Neuronal stem cell (in vitro differentiated cells): ENCODE data around the gene RORC.
"Not testable (repeated sequence)": the region's sequence is repeated elsewhere in the genome, so short reads cannot be mapped to it uniquely, and the experiment has no call there.

ENCODE experiments used
- DNase-seq: peaks from one replicate; pipeline ENCODE4 v3.0.0-alpha.2; 2013; ENCODE audit warnings: low spot score
- H2AFZ ChIP-seq: one replicate; pipeline ENCODE4 v1.6.1; 2013; ENCODE audit warnings: mild to moderate bottlenecking, low read length, inconsistent platforms
- H2AK5ac ChIP-seq: 2 replicates; pipeline ENCODE4 v1.6.1; 2013; ENCODE audit warnings: low read depth, mild to moderate bottlenecking, inconsistent platforms, low read length, moderate library complexity, mixed read lengths
- H2BK120ac ChIP-seq: 2 replicates; pipeline ENCODE4 v1.6.1; 2013; ENCODE audit warnings: low read depth, mild to moderate bottlenecking, inconsistent platforms, low read length, moderate library complexity, mixed read lengths
- H2BK12ac ChIP-seq: one replicate; pipeline ENCODE4 v1.6.1; 2013; ENCODE audit warnings: low read length, inconsistent platforms
- H2BK15ac ChIP-seq: 2 replicates; pipeline ENCODE4 v1.6.1; 2013; ENCODE audit warnings: mild to moderate bottlenecking, low read length, inconsistent platforms, mixed read lengths
- H2BK5ac ChIP-seq: one replicate; pipeline ENCODE4 v1.6.1; 2013; ENCODE audit warnings: inconsistent platforms, mild to moderate bottlenecking, low read length, moderate library complexity
- H3K14ac ChIP-seq: one replicate; pipeline ENCODE4 v1.6.1; 2013; ENCODE audit warnings: low read length, inconsistent platforms
- H3K18ac ChIP-seq: 2 replicates; pipeline ENCODE4 v1.6.1; 2013; ENCODE audit warnings: low read length, inconsistent platforms
- H3K23ac ChIP-seq: 2 replicates; pipeline ENCODE4 v1.6.1; 2013; ENCODE audit warnings: low read depth, mild to moderate bottlenecking, mixed read lengths, low read length, inconsistent platforms; ENCODE audit not compliant: poor library complexity
- H3K27ac ChIP-seq: replicated peaks from 3 replicates; pipeline ENCODE4 v1.5.1; 2013; ENCODE audit warnings: low read length, inconsistent platforms
- H3K27me3 ChIP-seq, 3 experiments: 2 replicates each; pipeline ENCODE4 v1.6.1; 2013; ENCODE audit warnings: low read length in 3 of 3, mild to moderate bottlenecking in 2 of 3, inconsistent platforms in 1 of 3, low read depth in 1 of 3, mixed read lengths in 1 of 3, moderate library complexity in 1 of 3; ENCODE audit not compliant: control insufficient read depth in 3 of 3, insufficient read depth in 3 of 3
- H3K36me3 ChIP-seq, 2 donors: replicated peaks in 1 of 2; 2 replicates each; pipeline ENCODE4 v1.6.1; 2013; ENCODE audit warnings: low read length in 2 of 2; ENCODE audit not compliant: control insufficient read depth in 2 of 2, insufficient read depth in 2 of 2
- H3K4ac ChIP-seq: 2 replicates; pipeline ENCODE4 v1.6.1; 2013; ENCODE audit warnings: inconsistent platforms, mild to moderate bottlenecking, low read length, moderate library complexity
- H3K4me1 ChIP-seq, 2 donors: 1 replicate in 1 of 2; 2 replicates in 1 of 2; pipeline ENCODE4 v1.6.1; 2013; ENCODE audit warnings: low read length in 2 of 2, low read depth in 1 of 2; ENCODE audit not compliant: control insufficient read depth in 2 of 2, insufficient read depth in 1 of 2
- H3K4me2 ChIP-seq: one replicate; pipeline ENCODE4 v1.6.1; 2013; ENCODE audit warnings: mild to moderate bottlenecking, low read length, inconsistent platforms; ENCODE audit not compliant: insufficient read depth, poor library complexity, severe bottlenecking
- H3K4me3 ChIP-seq, 2 donors: 2 replicates each; pipeline ENCODE4 v1.5.1; 2013; ENCODE audit warnings: low read length in 2 of 2, mild to moderate bottlenecking in 2 of 2, inconsistent platforms in 1 of 2, moderate library complexity in 1 of 2
- H3K79me1 ChIP-seq: one replicate; pipeline ENCODE4 v1.6.1; 2013; ENCODE audit warnings: low read depth, mild to moderate bottlenecking, inconsistent platforms, low read length, moderate library complexity
- H3K9ac ChIP-seq: one replicate; pipeline ENCODE4 v1.6.1; 2013; ENCODE audit warnings: mild to moderate bottlenecking, low read depth, low read length, inconsistent platforms; ENCODE audit not compliant: poor library complexity
- H3K9me3 ChIP-seq, 2 donors: replicated peaks in 1 of 2; 2 replicates each; pipeline versions ENCODE3 to v1.6.1; 2013; ENCODE audit warnings: low read length in 2 of 2, mild to moderate bottlenecking in 2 of 2, inconsistent platforms in 1 of 2, low read depth in 1 of 2, mixed read lengths in 1 of 2, moderate library complexity in 1 of 2; ENCODE audit not compliant: control insufficient read depth in 2 of 2, insufficient read depth in 1 of 2
- H4K8ac ChIP-seq: one replicate; pipeline ENCODE4 v1.6.1; 2013; ENCODE audit warnings: low read depth, mild to moderate bottlenecking, inconsistent platforms, low read length, moderate library complexity
- H4K91ac ChIP-seq: one replicate; pipeline ENCODE4 v1.6.1; 2013; ENCODE audit warnings: low read length, low read depth, mild to moderate bottlenecking, inconsistent platforms; ENCODE audit not compliant: poor library complexity
- WGBS, 2 donors: extraction: QIAGEN DNeasy Blood & Tissue Kit; methylation state at CpG; one replicate each; pipeline ENCODE4 v1.1.7; 2013; ENCODE audit warnings: missing lambda C conversion rate in 2 of 2, mixed read lengths in 1 of 2; ENCODE audit not compliant: insufficient read length in 2 of 2, insufficient replicate concordance in 1 of 2; ENCODE audit errors: extremely low coverage in 2 of 2; 5-methylcytosine and 5-hydroxymethylcytosine counted together

RORC gene

GRCh38 chr1:151774256-151774922, 57.2 kb downstream of the RORC start:
- Histone ChIP-seq H3K4ac (no peak overlapping the region), H3K79me1 (no peaks in the 10 kb centered on the region), H2BK120ac (no peak overlapping the region), H3K4me1 (no peaks in the 10 kb centered on the region), H3K27me3 (no peaks in the 10 kb centered on the region), H2BK5ac (no peak overlapping the region), H3K14ac (no peak overlapping the region), H3K27ac (no peak overlapping the region), H3K4me3 (no peak overlapping the region), H2AFZ (no peak overlapping the region), H4K8ac (no peak overlapping the region), H3K4me2 (no peak overlapping the region), H2BK12ac (no peak overlapping the region), H3K9me3 (no peaks in the 10 kb centered on the region), H2AK5ac (no peak overlapping the region), H3K18ac (no peak overlapping the region), H3K9ac (no peak overlapping the region), H3K23ac (no peak overlapping the region), H2BK15ac (no peak overlapping the region), H3K36me3 (peaks cover 17 to 61% of the 10 kb centered on the region in 2 donors), H4K91ac (no peak overlapping the region)
- no CpG with 5 or more reads among the region's 3 CpGs for WGBS, 2 donors
- DNase-seq = no peak

- Histone ChIP-seq H3K79me1 (no peaks in the 10 kb centered on the region), H2BK15ac (no peak overlapping the region), H3K14ac (no peak overlapping the region), H2AFZ (no peak overlapping the region), H3K4me3 (no peak overlapping the region), H2BK12ac (no peak overlapping the region), H3K27me3 (no peaks in the 10 kb centered on the region), H4K91ac (no peak overlapping the region), H2BK120ac (no peak overlapping the region), H3K23ac (no peak overlapping the region), H2AK5ac (no peak overlapping the region), H3K4ac (no peak overlapping the region), H2BK5ac (no peak overlapping the region), H3K9me3 (no peaks in the 10 kb centered on the region), H3K36me3 (peaks cover 15 to 54% of the 10 kb centered on the region in 2 donors), H3K4me2 (no peak overlapping the region), H3K18ac (no peak overlapping the region), H4K8ac (no peak overlapping the region), H3K4me1 (no peaks in the 10 kb centered on the region), H3K9ac (no peak overlapping the region), H3K27ac (no peak overlapping the region)
- no peak for DNase-seq
- WGBS, 2 donors = no CpG with 5 or more reads among the region's 5 CpGs
Measured at GRCh38 chr1:151773702-151774101, 57.9 kb downstream of the RORC start.

- not testable (repeated sequence) for H3K4ac ChIP-seq, H4K91ac ChIP-seq, H2BK15ac ChIP-seq, H3K4me1 ChIP-seq, H4K8ac ChIP-seq, H3K23ac ChIP-seq, H2AFZ ChIP-seq, H3K27me3 ChIP-seq, H2BK5ac ChIP-seq, H2BK120ac ChIP-seq, H2AK5ac ChIP-seq, H3K79me1 ChIP-seq, H2BK12ac ChIP-seq, H3K18ac ChIP-seq, H3K27ac ChIP-seq, H3K9me3 ChIP-seq, H3K14ac ChIP-seq, H3K9ac ChIP-seq, H3K4me3 ChIP-seq, DNase-seq, H3K4me2 ChIP-seq
- no CpG with 5 or more reads among the region's 34 CpGs for WGBS, 2 donors
- H3K36me3 ChIP-seq = peaks cover 3 to 12% of the 10 kb centered on the region in 2 donors
Measured at GRCh38 chr1:151769270-151769669, 62.3 kb downstream of the RORC start.

- H3K27me3 ChIP-seq, H3K9ac ChIP-seq, H2BK12ac ChIP-seq, H2BK5ac ChIP-seq, H3K79me1 ChIP-seq, H4K91ac ChIP-seq, H3K4ac ChIP-seq, H4K8ac ChIP-seq, H2AFZ ChIP-seq, H2AK5ac ChIP-seq, H2BK120ac ChIP-seq, DNase-seq, H3K4me3 ChIP-seq, H3K18ac ChIP-seq, H3K4me1 ChIP-seq, H3K36me3 ChIP-seq, H3K14ac ChIP-seq, H3K27ac ChIP-seq, H2BK15ac ChIP-seq, H3K23ac ChIP-seq, H3K4me2 ChIP-seq, H3K9me3 ChIP-seq: not testable (repeated sequence)
- WGBS, 2 donors = no CpG with 5 or more reads among the region's 7 CpGs
Measured at GRCh38 chr1:151768351-151769066, 63.1 kb downstream of the RORC start.
